K562 (cell line): ENCODE results near the gene C19orf47. TPM values are rescaled to one million over a fixed set of nuclear protein-coding genes. Genes with fewer than 3 reads are reported as not detected.

Experiments used
- ATAC-seq: fragments of 200-7000 bp; cut with Tn5 transposase; 3 replicates; pipeline ENCODE4 v1.9.1; 2020; ENCODE audit warnings: moderate library complexity
- BruUV-seq: library from RNA; stranded (reverse); fragments of 400-500 nt; replicated peaks from 2 replicates; lab custom pipeline; 2021; lab: Mats Ljungman, UMichigan
- CTCF ChIA-PET: fragments of 300-600 bp; formaldehyde crosslinking; extraction: SDS; loops from one replicate; lab custom pipeline; 2021; ENCODE audit warnings: low intra/inter-chr PET ratio; lab: Yijun Ruan, JAX
- POLR2A ChIA-PET: fragments of 300-600, 350-650 bp; sonication (Branson Sonifier 250); formaldehyde crosslinking; extraction: SDS; loops from one replicate; lab custom pipeline; 2021; ENCODE audit warnings: antibody characterized with exemption, inconsistent platforms; lab: Yijun Ruan, JAX
- DNase-seq, 4 experiments: peaks; one replicate each; pipeline versions ENCODE4 v3.0.0 to v3.0.0-alpha.2; 2011 to 2018; ENCODE audit warnings: low spot score in 3 of 4, mixed read lengths in 3 of 4; ENCODE audit errors: extremely low read depth in 1 of 4
- FAIRE-seq: peaks from 2 replicates; lab custom pipeline; 2011; peaks lifted over from hg19 to GRCh38; lab: Jason Lieb, UNC
- H2AFZ ChIP-seq: 2 replicates; pipeline ENCODE4 v1.6.0; 2011; ENCODE audit warnings: low read depth, low read length, control low read depth, inconsistent platforms
- H3K27ac ChIP-seq: fragments of 200-600 bp; 3 replicates; pipeline ENCODE4 v1.8.0; 2011; ENCODE audit warnings: low read depth, mild to moderate bottlenecking, control low read depth, inconsistent platforms, low read length, moderate library complexity, mixed read lengths; ENCODE audit errors: extremely low read depth
- H3K27me3 ChIP-seq, 2 experiments: fragments of 300-600 bp in 1 of 2; 2 replicates in 1 of 2; 3 replicates in 1 of 2; pipeline versions ENCODE4 v1.6.0 to v1.8.0; 2011; ENCODE audit warnings: inconsistent platforms in 2 of 2, low read length in 2 of 2, mild to moderate bottlenecking in 1 of 2, mixed read lengths in 1 of 2, moderate library complexity in 1 of 2; ENCODE audit not compliant: control insufficient read depth in 2 of 2, insufficient read depth in 2 of 2
- H3K36me3 ChIP-seq: fragments of 300-600 bp; 3 replicates; pipeline ENCODE4 v1.8.0; 2011; ENCODE audit warnings: mild to moderate bottlenecking, low read length, inconsistent platforms; ENCODE audit not compliant: control insufficient read depth, insufficient read depth
- H3K4me1 ChIP-seq, 2 experiments: fragments of 200-600 bp in 1 of 2; replicated peaks in 1 of 2; 2 replicates in 1 of 2; 3 replicates in 1 of 2; pipeline versions ENCODE4 v1.5.1 to v1.8.0; 2011; ENCODE audit warnings: inconsistent platforms in 2 of 2, low read length in 2 of 2, mild to moderate bottlenecking in 1 of 2, mixed read lengths in 1 of 2, moderate library complexity in 1 of 2; ENCODE audit not compliant: control insufficient read depth in 2 of 2, insufficient read depth in 2 of 2
- H3K4me2 ChIP-seq: 2 replicates; pipeline ENCODE4 v1.6.1; 2011; ENCODE audit warnings: low read length, control low read depth, inconsistent platforms, mixed read lengths; ENCODE audit not compliant: insufficient read depth
- H3K4me3 ChIP-seq: fragments of 200-600 bp; sonication (generic), shearing (Covaris generic); 2 replicates; pipeline ENCODE4 v1.5.1; 2016; ENCODE audit warnings: control low read depth, inconsistent platforms
- H3K79me2 ChIP-seq: fragments of 200-600 bp; 3 replicates; pipeline ENCODE4 v1.8.0; 2011; ENCODE audit warnings: low read length, inconsistent platforms; ENCODE audit not compliant: control insufficient read depth, insufficient read depth
- H3K9ac ChIP-seq, 2 experiments: 2 replicates each; pipeline versions ENCODE4 v1.6.0 to v1.6.1; 2011; ENCODE audit warnings: low read depth in 2 of 2, low read length in 2 of 2, control low read depth in 1 of 2, inconsistent platforms in 1 of 2, mild to moderate bottlenecking in 1 of 2, mixed read lengths in 1 of 2; ENCODE audit not compliant: insufficient read depth in 1 of 2
- H3K9me1 ChIP-seq: one replicate; pipeline ENCODE4 v1.6.0; 2011; ENCODE audit warnings: inconsistent platforms, mild to moderate bottlenecking, low read length, moderate library complexity; ENCODE audit not compliant: control insufficient read depth, insufficient read depth
- H3K9me3 ChIP-seq: replicated peaks from 2 replicates; pipeline ENCODE4 v1.5.1; 2011; ENCODE audit warnings: low read depth, low read length, inconsistent platforms; ENCODE audit not compliant: control insufficient read depth, insufficient read depth
- H4K20me1 ChIP-seq: replicated peaks from 2 replicates; pipeline ENCODE4 v1.6.1; 2011; ENCODE audit warnings: low read length, inconsistent platforms, mixed read lengths; ENCODE audit not compliant: control insufficient read depth, insufficient read depth
- ASH1L ChIP-seq: fragments of 450-650 bp; IDR thresholded peaks from 2 replicates; pipeline ENCODE4 v1.6.1; 2018; ENCODE audit warnings: borderline replicate concordance, mild to moderate bottlenecking, low read depth; ENCODE audit not compliant: partially characterized antibody
- MCM3 ChIP-seq: fragments of 450-650 bp; IDR thresholded peaks from 2 replicates; pipeline ENCODE4 v1.6.1; 2016
- MIER1 ChIP-seq: fragments of 450-650 bp; IDR thresholded peaks from 2 replicates; pipeline ENCODE4 v1.6.1; 2016; ENCODE audit warnings: antibody characterized with exemption, mild to moderate bottlenecking, low read depth
- NFE2L1 ChIP-seq: fragments of 450-650 bp; IDR thresholded peaks from 2 replicates; pipeline ENCODE4 v1.6.1; 2016; ENCODE audit warnings: missing genetic modification characterization, low read depth, mild to moderate bottlenecking, missing compliant biosample characterization, moderate library complexity, borderline replicate concordance
- NFRKB ChIP-seq: fragments of 450-650 bp; IDR thresholded peaks from 2 replicates; pipeline ENCODE4 v1.6.1; 2016; ENCODE audit warnings: low read depth
- XRCC4 ChIP-seq: IDR thresholded peaks from one replicate; pipeline ENCODE4 v1.6.1; 2011; ENCODE audit not compliant: insufficient read depth, insufficient read length; ENCODE audit errors: extremely low read depth
- ZKSCAN8 ChIP-seq: fragments of 200-800 bp; sonication (Bioruptor generic); IDR thresholded peaks from 2 replicates; pipeline ENCODE4 v1.6.1; 2016; ENCODE audit warnings: missing genetic modification characterization, missing compliant biosample characterization
- ZNF384 ChIP-seq: IDR thresholded peaks from 2 replicates; pipeline ENCODE4 v1.6.1; 2012; ENCODE audit warnings: low read depth, low read length, improper control_type of control experiment
- WGBS: fragments of 100-300 bp; shearing (Covaris generic); methylation state at CpG from one replicate; pipeline ENCODE4 v1.1.6; 2016; ENCODE audit warnings: low coverage, mixed read lengths; ENCODE audit not compliant: insufficient coverage; ENCODE audit errors: missing lambda C conversion rate; 5-methylcytosine and 5-hydroxymethylcytosine counted together
- in situ Hi-C: fragments of 300-500 bp; cut with MboI; formaldehyde crosslinking; loops from 4 replicates; pipeline ENCODE4 v1.15.0; 2018; ENCODE audit warnings: inconsistent platforms, mixed read lengths
- intact Hi-C: fragments of 100-400 bp; cut with micrococcal nuclease; formaldehyde crosslinking; loops from 2 replicates; pipeline ENCODE4 v1.14.2; 2022
- polyA plus RNA-seq, 8 experiments: library from polyadenylated mRNA; depleted of rRNA in 4 of 8; stranded (reverse) in 5 of 8; unstranded in 3 of 8; fragments of >200 nt; fragmentation: Nextera tagmentation in 2 of 8; fragmentation: Illumina TruSeq in 1 of 8; extraction: Ambion mirVana in 2 of 8; extraction: Trizol in 1 of 8; gene quantifications; 2 replicates each; pipeline versions ENCODE4 v1.2.1 to v1.2.3, GENCODE V29; 2011 to 2014; ENCODE audit warnings: inconsistent platforms in 1 of 8, missing spikeins in 1 of 8
- total RNA-seq, 7 experiments: library from RNA; depleted of rRNA in 6 of 7; stranded (reverse); fragments of >200 nt in 6 of 7; fragmentation: Illumina TruSeq in 2 of 7; extraction: Trizol in 2 of 7; gene quantifications; 2 replicates each; pipeline versions ENCODE4 v1.2.1 to v1.2.3, GENCODE V29; 2011 to 2021; ENCODE audit warnings: low replicate concordance in 1 of 7
- TF ChIP-seq, protein P1 (sequence below): fragments of 200-400 bp; formaldehyde crosslinking; IDR thresholded peaks from 2 replicates; pipeline ENCODE4 v1.6.1; 2017; ENCODE audit warnings: mild to moderate bottlenecking, low read depth, low read length, moderate library complexity

The C19orf47 gene
- total and polyA plus RNA-seq, 9 of the 15 experiments (the other 6 are each of a cell fraction or from before 2014, with no cell fraction given) = 0.08 to 26.1 (median 14.7) TPM

DNA sequence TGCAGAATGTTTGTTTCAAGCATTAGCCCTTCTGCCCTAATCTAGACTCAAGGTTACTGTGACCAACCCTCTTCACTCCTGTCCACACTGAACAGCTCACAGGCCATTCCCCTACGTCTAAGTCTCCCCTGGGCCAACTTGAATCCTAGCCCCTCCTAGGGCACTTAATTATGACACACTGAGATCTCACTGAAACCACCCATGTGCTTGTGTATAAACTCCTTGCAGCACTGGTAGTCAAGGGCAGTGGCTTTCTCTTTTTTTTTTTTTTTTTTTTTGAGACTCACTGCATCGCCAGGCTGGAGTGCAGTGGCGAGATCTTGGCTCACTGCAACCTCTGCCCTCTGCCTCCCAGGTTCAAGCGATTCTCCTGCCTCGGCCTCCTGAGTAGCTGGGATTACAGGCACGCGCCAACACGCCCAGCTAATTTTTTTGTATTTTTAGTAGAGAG lies 61.2 kb downstream of the C19orf47 start:
- FAIRE-seq (no peak), DNase-seq (no peak), ATAC-seq (no peak)
- in situ Hi-C loops (no loop called here), intact Hi-C loops (no loop called here)
- H2AFZ ChIP-seq = peak overlapping the region; percentile 76
- H3K27me3 ChIP-seq = no peaks in the 10 kb centered on the region
- peaks cover 17% of the 10 kb centered on the region for H3K36me3 ChIP-seq
- H3K79me2 ChIP-seq = peaks cover 31% of the 10 kb centered on the region
- no peak overlapping the region for H3K4me2 ChIP-seq
- H3K27ac ChIP-seq = peak overlapping the region; percentile 47
- H3K9me3 ChIP-seq = no peaks in the 10 kb centered on the region
- H3K4me1 ChIP-seq = peaks cover 18 to 25% of the 10 kb centered on the region in 2 experiments
- H3K4me3 ChIP-seq = no peak overlapping the region
- TF ChIP-seq MCM3 = no peak
- no peak for TF ChIP-seq NFE2L1 (tag)
- TF ChIP-seq, all 486 proteins: peak for 0
- H3K9me1 ChIP-seq = no peaks in the 10 kb centered on the region
- 95% methylated on average over 8 of the region's 8 CpGs for WGBS
- BruUV-seq = no TSS peak
- peak overlapping the region; percentile 69 to 95; a peak in 2 of 4 replicates for H3K9ac ChIP-seq
- H4K20me1 ChIP-seq = no peaks in the 10 kb centered on the region; the same call in 1 of the 2 replicates
- CTCF ChIA-PET = interaction anchor here (0.6 kb wide), 1 partner anchor 138 kb away, joined by 6 read pairs; no protein-coding TSS in a partner anchor
- POLR2A ChIA-PET = no interaction called here

DNA sequence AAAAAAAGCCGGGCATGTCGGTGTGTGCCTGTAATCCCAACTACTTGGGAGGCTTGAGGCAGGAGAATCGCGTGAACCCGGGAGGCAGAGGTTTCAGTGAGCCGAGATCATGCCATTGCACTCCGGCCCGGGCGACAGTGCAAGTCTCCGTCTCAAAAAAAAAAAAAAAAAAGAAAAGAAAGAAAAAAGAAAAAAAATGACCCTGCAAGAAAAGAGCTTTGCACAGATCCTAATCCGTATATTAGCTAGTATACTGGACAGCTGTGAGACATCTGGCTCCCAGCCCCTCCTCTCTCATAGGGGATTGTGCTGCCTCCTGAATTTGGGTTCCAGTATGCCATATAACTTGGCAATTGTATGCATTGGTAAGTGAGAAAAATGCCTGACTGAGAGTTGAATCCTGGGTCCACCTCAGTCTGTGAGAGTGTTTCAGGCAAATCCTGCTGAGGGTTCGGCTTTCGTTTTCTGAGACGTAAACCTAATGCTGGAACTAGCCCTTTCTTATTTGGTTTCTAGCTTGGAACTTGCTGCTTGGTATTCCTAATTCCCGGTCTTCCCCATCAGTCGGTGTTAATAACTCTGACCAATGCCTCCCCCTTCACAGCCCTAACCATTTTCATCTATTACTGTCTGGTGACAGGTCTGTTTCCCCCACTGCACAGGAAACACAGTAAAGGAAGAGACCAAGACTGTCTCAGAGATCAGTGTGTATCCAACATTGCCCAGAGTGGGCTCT lies 61.8 kb downstream of the C19orf47 start:
- ATAC-seq = no peak
- Histone ChIP-seq H3K9me3 (no peaks in the 10 kb centered on the region), H3K27ac (peak overlapping the region; percentile 96), H3K36me3 (peaks cover 23% of the 10 kb centered on the region), H3K4me3 (0 out of 2 replicates have a peak overlapping the region, but pooled peaks have one; percentile 39), H3K9ac (peak overlapping the region; percentile 69 to 95; a peak in 3 of 4 replicates), H3K9me1 (no peaks in the 10 kb centered on the region), H3K4me2 (peak overlapping the region; percentile 91; the same call in 1 of the 2 replicates), H3K27me3 (no peaks in the 10 kb centered on the region), H3K79me2 (peaks cover 37% of the 10 kb centered on the region), H2AFZ (peak overlapping the region; percentile 95), H4K20me1 (no peaks in the 10 kb centered on the region; the same call in 1 of the 2 replicates), H3K4me1 (peaks cover 20 to 25% of the 10 kb centered on the region in 2 experiments)
- TF ChIP-seq ZKSCAN8 (0 out of 2 replicates have a peak, but pooled peaks have one; percentile 37), NFRKB (0 out of 2 replicates have a peak, but pooled peaks have one; percentile 3), MIER1 (0 out of 2 replicates have a peak, but pooled peaks have one; percentile 2), ZNF384 (peak; percentile 51; the same call in 1 of the 2 replicates), ASH1L (no peak), XRCC4 (no peak)
- TF ChIP-seq, protein P1, sequence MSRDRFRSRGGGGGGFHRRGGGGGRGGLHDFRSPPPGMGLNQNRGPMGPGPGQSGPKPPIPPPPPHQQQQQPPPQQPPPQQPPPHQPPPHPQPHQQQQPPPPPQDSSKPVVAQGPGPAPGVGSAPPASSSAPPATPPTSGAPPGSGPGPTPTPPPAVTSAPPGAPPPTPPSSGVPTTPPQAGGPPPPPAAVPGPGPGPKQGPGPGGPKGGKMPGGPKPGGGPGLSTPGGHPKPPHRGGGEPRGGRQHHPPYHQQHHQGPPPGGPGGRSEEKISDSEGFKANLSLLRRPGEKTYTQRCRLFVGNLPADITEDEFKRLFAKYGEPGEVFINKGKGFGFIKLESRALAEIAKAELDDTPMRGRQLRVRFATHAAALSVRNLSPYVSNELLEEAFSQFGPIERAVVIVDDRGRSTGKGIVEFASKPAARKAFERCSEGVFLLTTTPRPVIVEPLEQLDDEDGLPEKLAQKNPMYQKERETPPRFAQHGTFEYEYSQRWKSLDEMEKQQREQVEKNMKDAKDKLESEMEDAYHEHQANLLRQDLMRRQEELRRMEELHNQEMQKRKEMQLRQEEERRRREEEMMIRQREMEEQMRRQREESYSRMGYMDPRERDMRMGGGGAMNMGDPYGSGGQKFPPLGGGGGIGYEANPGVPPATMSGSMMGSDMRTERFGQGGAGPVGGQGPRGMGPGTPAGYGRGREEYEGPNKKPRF = no peak
- intact Hi-C loops (no loop called here), in situ Hi-C loops (no loop called here)
- CTCF ChIA-PET = interaction anchor here (0.6 kb wide), 1 partner anchor 138 kb away, joined by 6 read pairs; no protein-coding TSS in a partner anchor
- no TSS peak for BruUV-seq
- no peak for DNase-seq
- POLR2A ChIA-PET = no interaction called here
- 82% methylated on average over 11 of the region's 16 CpGs for WGBS
- no peak for FAIRE-seq
